Suppressor macrophage (primary cell): ENCODE measurements around the gene MRPL53.
A peak's percentile ranks its signal among the peaks of the same experiment; 100 is the strongest.
"Not testable (repeated sequence)": the region's sequence is repeated elsewhere in the genome, so short reads cannot be mapped to it uniquely, and the experiment has no call there.

ENCODE experiments used
- DNase-seq, 4 experiments: peaks; one replicate each; pipeline ENCODE4 v3.0.0-alpha.2; 2020 to 2022

Gene MRPL53

DNA sequence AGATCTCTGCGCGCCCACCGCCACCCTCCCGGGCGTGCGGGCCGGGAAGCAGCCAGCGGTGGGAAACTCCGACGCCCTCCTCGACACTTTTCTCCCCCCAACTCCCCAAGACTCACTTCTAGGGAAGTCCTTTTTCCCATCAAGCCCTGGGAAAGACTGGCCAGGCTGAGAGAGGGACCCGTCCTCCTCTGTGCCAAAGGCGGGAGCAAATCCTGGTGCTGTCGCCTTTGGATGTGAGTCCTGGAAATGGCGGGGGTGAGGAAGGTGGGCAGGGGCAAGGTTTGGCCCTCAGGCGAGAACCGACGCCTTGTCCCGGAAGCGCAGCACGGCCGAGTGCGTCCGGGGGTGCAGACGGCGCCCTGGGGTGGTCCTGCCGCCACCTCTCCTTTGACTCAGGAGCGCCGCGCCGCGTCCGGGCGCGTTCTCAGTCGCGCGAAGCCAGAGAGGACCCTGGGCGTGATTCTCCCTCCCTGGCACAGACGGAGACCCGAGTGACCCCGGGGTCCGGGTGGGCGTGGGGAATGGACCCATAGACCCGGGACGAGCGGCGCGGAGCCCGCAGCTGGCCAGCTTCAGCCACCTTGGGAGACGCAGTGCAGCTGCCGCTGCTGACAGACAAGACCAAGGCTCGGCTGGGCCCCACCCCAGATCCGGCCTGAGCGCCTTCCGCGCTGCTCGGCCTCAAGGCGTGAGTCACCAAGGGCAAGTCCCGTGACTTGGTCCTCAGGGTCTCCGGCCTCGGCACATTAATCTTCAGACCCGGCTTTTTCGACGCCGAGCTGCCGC lies 30.4 kb upstream of the MRPL53 start:
- peak; percentile 80 to 92 (median 88) for DNase-seq

DNA sequence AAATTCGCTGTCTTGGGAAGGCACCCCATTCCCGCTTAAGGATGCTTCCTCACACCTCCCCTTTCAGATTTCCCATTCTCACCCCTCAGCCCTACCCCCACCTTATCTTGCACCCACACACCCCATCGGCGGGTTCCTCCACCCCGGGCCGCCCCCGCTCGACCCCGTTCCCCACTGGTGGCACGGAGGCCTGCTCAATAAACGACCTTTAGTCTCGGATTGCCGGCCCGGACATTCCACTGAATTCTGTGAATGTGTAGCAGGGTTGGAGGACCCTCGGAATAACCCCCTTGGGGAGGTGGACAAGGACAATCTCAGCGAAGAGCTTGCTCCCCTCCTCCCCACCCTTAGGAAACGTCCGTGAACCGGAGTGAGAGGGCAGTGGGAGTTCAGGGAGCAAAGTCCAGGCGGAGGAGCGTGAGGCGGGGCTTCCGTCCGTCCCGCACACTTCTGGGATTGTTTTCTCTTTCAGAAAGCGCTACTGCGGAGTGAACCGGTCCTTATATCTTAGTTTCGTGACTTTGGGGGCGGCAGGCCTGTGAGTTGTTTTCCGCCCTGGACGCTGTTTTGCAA lies 29.8 kb upstream of the MRPL53 start:
- peak in 3 of 4 experiments; percentile 36 to 56 (median 51) for DNase-seq

- DNase-seq: no peak
Observed at GRCh38 chr2:74501335-74502071, 29.0 kb upstream of the MRPL53 start.

GRCh38 chr2:74500578-74500946 lies 28.1 kb upstream of the MRPL53 start:
- DNase-seq: no peak

GRCh38 chr2:74499940-74500577 lies 27.6 kb upstream of the MRPL53 start:
- no peak for DNase-seq

DNA sequence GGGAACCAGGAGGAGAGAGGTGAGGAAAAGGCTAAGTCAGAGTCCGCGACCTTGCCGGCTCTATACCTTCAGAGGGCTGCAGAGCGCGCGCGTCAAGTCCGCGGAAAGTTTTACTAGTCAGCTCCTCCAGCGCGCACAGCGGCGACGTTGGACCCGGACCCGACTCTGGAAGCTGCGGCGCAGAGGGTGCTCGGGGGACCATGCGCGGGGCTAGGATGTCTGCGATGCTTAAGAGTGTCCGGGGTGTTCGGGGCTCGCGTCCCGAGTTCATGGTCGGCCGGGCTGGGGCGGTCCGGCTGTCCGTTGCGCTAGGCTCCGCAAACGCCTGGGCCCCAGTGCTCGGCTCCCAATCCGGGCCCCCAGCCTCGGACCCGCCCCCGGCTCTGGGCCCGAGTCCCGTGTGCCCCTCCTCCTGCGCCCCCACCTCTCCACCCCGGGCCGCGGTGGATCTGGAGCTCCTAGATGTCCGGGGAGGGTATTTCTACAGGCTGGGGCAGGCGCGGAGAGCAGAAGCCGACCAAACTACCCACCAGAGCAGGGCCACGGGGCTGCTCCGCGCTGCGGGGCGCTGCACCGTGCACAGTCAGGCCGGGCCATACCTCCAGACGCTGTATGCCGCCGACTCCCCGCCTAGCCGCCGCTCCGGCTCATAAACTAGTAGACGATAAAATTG lies 26.9 kb upstream of the MRPL53 start, which contains the start of gene LBX2:
Gene LBX2, minus strand, starts transcription at position 337 of the 673 bp plus-strand sequence. Its CDS starts 66 bp downstream, at position 271.
- peak in 3 of 4 experiments; percentile 28 to 52 (median 36) for DNase-seq

- DNase-seq: peak; percentile 44 to 68 (median 64)
Observed at GRCh38 chr2:74498500-74499266, 26.2 kb upstream of the MRPL53 start.

GRCh38 chr2:74497777-74498499 lies 25.5 kb upstream of the MRPL53 start:
- peak in 3 of 4 experiments; percentile 25 to 51 (median 36) for DNase-seq

GRCh38 chr2:74496997-74497776 lies 24.7 kb upstream of the MRPL53 start:
- no peak for DNase-seq

- DNase-seq: no peak
Observed at GRCh38 chr2:74495440-74495839, 23.0 kb upstream of the MRPL53 start.

GRCh38 chr2:74493546-74493945 lies 21.1 kb upstream of the MRPL53 start:
- no peak for DNase-seq

DNA sequence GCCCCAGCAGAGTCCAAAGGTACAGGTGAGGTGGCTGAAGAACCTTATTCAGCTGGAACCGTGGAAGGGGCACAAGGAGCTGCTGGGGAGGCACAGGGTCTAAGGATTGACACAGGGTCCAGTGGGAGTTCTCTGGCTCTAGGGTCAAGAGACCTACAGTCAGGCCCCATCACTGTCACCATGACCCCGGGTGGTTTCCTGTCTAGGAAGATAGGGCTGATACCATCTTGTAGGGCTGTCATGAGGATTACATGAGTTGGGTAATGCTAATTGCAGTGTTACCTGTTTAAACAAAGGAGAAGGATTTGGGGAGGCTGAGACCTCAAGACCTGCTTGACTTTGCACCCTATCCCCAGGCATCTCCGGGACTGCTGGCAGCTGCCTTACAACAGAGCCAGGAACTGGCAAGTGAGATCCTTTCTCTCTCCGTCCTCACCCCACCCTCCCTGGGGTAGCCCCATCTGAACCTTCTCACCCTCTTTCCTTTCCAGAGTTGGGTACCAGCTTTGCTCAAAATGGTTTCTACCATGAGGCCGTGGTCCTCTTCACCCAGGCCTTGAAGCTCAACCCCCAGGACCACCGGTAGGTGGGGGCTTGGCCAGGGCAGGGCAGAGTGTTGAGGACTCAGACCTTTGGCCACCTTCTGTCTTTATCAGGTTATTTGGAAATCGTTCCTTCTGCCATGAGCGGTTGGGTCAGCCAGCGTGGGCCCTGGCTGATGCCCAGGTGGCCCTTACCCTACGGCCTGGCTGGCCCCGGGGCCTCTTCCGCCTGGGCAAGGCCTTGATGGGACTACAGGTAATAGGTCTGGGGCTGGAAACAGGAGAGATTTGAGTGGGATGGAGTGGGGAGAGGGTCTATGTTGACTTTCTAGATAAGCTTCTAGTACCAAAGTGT lies 19.4 kb upstream of the MRPL53 start:
- no peak for DNase-seq

DNA sequence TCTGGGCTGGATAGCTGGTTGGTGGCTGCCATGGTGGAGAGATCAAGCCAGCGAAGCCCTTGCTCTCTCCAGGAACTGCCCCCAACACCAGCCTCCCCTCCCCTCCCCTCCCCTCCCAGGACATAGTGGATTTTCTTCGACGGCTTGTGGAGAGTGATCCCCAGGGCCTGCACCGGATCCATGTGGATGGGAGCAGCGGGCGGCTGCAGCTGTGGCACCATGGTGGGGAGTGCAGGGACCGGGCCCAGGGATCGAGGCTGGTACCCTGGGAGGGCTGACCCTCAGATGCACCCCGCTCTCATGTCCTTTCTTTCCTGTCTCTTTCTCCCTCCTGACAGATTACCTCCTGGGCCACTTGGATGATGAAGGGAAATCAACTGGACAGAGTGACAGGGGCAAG lies 17.4 kb upstream of the MRPL53 start:
- DNase-seq: no peak

- no peak for DNase-seq
Observed at GRCh38 chr2:74488643-74489481, 16.4 kb upstream of the MRPL53 start.

GRCh38 chr2:74486141-74486540 lies 13.7 kb upstream of the MRPL53 start:
- no peak for DNase-seq

DNA sequence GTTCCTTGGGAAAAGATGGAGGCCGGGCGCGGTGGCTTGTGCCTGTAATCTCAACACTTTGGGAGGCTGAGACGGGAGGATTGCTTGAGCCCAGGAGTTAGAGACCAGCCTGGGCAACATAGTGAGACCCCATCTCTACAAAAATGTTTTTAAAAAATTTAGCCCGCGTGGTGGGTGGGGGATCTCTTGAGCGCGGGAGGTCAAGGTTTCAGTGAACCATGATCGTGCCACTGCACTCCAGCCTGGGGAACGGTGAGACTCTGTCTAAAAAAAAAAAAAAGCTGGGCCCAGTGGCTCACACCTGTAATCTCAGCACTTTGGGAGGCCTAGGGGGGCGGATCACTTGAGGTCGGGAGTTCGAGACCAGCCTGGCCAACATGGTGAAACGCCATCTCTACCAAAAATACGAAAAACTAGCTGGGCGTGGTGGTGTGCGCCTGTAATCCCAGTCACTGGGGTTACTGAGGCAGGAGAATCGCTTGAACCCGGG lies 11.2 kb upstream of the MRPL53 start:
- not testable (repeated sequence) for DNase-seq

DNA sequence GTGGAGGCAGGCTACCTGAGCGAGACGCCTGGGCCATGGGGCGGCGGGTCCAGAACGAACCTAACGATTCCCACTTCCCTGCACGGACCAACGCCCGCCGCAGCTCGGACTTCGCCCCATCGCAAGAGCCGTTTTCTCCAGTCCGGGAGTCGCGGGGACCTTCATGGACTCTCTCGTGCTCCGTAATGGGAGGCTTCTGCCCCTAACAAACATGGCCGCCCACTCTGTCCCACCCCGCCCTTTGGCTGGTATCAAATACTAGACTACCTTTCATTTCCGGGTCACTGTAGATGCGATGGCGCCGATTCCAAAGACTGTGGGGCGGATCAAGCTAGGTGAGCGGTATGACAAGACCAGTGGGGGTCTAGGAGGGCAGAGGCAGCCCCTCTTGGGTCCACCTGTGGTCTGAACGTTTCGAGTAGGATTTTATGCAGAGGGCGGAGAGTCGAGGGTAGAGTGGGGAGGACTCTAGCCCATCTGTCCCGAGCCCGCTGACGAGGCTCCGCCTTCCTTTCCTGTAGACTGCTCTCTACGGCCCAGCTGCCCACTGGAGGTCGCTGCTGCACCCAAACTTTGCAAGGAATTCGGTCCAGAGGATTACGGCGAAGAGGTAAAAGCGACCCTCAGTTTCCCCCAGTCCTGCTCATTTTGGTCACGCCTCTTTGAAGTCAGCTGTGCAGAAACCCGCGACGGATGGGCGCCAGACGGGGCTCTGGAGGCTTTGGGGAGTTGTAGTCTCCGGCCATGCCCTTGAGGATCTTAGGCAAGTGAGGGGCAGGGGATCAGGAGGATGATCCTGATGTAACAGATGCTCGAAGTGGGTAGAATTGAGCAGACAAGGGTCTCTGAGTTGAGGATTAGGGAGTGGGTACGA lies 10.6 kb upstream of the MRPL53 start, which contains the start of the genes CCDC142 and TTC31:
Gene CCDC142, minus strand, starts transcription at position 198 of the 874 bp plus-strand sequence. Its CDS starts 161 bp downstream, at position 37.
Gene TTC31, plus strand, starts transcription at position 281 of the 874 bp plus-strand sequence. Its CDS starts 15 bp downstream, at position 296.
- peak; percentile 96 to 97 (median 97) for DNase-seq
